Measurements from ENCODE around the gene ERC2. TPM values are rescaled to one million over a fixed set of nuclear protein-coding genes. Genes with fewer than 3 reads are reported as not detected.

ERC2 gene
- total RNA-seq, 2 donors from 2014 or later: 16.1 to 22.8 TPM

DNA sequence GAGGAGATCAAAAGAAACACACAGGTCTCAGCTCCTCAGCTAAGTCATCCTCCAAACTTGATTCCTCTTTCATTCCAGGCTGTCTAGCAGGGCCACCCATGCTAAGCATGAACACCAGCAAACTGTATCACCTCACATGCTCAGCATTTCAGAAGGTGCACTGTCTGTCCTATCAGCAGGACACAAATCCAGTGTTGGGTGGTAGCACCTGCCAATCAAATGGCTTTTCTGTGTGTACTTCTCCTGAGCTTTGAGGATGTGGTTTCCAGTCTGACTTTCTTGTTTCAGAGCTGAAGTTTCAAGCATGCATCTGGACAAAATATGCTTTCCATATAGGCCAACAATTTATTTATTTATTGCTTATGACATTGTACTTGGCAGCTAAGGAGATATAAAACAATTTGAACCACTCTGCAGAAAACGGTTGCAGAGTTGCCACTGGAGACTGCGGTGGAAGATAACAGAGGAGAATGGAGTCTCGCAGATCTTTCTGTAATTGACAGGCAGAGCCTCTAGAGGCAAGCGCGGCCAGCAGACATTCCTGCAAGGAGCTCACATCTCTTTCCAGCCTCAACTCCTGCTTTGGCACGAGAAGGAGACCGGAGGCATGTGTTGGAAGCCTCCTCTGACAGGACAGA lies 814.0 kb downstream of the ERC2 start:
- Mint-ChIP-seq H3K27ac (no peak overlapping the region), H3K27me3 (ENCODE audit: insufficient read depth) (peaks cover 27% of the 10 kb centered on the region), H3K9me3 (no peaks in the 10 kb centered on the region), H3K4me3 (no peak overlapping the region), H3K4me1 (peaks cover 10% of the 10 kb centered on the region), H3K36me3 (ENCODE audit: low read depth) (no peaks in the 10 kb centered on the region)
- Histone ChIP-seq H3K27me3 (ENCODE audit: control insufficient read depth, insufficient read depth, low read length, poor library complexity, severe bottlenecking) (no peaks in the 10 kb centered on the region), H3K9ac (ENCODE audit: extremely low read depth, low read length, poor library complexity, severe bottlenecking) (no peak overlapping the region), H3K27ac (ENCODE audit: low read depth, low read length) (no peak overlapping the region), H3K36me3 (ENCODE audit: control insufficient read depth, insufficient read depth, low read length) (no peaks in the 10 kb centered on the region), H3K9me3 (ENCODE audit: control insufficient read depth, low read length) (no peaks in the 10 kb centered on the region), H3K4me1 (ENCODE audit: control insufficient read depth, insufficient read depth, low read length) (no peaks in the 10 kb centered on the region), H3K4me3 (ENCODE audit: low read length) (no peak overlapping the region)
- TF ChIP-seq, protein P1, sequence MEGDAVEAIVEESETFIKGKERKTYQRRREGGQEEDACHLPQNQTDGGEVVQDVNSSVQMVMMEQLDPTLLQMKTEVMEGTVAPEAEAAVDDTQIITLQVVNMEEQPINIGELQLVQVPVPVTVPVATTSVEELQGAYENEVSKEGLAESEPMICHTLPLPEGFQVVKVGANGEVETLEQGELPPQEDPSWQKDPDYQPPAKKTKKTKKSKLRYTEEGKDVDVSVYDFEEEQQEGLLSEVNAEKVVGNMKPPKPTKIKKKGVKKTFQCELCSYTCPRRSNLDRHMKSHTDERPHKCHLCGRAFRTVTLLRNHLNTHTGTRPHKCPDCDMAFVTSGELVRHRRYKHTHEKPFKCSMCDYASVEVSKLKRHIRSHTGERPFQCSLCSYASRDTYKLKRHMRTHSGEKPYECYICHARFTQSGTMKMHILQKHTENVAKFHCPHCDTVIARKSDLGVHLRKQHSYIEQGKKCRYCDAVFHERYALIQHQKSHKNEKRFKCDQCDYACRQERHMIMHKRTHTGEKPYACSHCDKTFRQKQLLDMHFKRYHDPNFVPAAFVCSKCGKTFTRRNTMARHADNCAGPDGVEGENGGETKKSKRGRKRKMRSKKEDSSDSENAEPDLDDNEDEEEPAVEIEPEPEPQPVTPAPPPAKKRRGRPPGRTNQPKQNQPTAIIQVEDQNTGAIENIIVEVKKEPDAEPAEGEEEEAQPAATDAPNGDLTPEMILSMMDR (conservative IDR thresholded peaks at IDR 0.05): peak; percentile 47
- no peak for DNase-seq
- 91 to 97% methylated on average over 7 of the region's 7 CpGs for WGBS, 2 experiments (ENCODE audit: insufficient coverage in 1 of 2, insufficient read length in 1 of 2)

DNA sequence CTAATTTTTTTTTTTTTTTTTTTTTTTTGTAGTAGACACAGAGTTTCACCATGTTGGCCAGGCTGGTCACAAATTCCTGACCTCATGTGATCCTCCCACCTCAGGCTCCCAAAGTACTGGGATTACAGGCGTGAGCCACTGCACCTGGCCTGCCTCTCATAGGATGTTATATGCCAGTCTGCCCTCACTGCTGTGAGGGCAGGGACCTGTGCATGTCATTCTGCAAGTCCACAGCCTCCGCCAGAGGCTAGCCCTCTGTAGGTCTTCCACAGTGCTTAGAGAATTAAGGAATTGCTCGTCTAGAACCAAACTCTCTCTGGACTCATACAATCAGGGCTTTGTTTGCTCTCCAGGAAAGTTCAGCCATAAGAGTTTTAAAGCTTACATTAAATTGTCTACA lies 817.3 kb downstream of the ERC2 start:
- Histone ChIP-seq H3K27ac (ENCODE audit: low read depth, low read length) (no peak overlapping the region), H3K36me3 (ENCODE audit: control insufficient read depth, insufficient read depth, low read length) (no peaks in the 10 kb centered on the region), H3K4me1 (ENCODE audit: control insufficient read depth, insufficient read depth, low read length) (no peaks in the 10 kb centered on the region), H3K9me3 (ENCODE audit: control insufficient read depth, low read length) (no peaks in the 10 kb centered on the region), H3K4me3 (ENCODE audit: low read length) (no peak overlapping the region), H3K27me3 (ENCODE audit: control insufficient read depth, insufficient read depth, low read length, poor library complexity, severe bottlenecking) (no peaks in the 10 kb centered on the region), H3K9ac (ENCODE audit: extremely low read depth, low read length, poor library complexity, severe bottlenecking) (no peak overlapping the region)
- no peak for DNase-seq
- no peaks in the 10 kb centered on the region for H3K36me3 Mint-ChIP-seq (ENCODE audit: low read depth)
- H3K4me3 Mint-ChIP-seq: no peak overlapping the region
- H3K27ac Mint-ChIP-seq: no peak overlapping the region
- H3K27me3 Mint-ChIP-seq (ENCODE audit: insufficient read depth): peaks cover 52% of the 10 kb centered on the region
- WGBS, 2 experiments (ENCODE audit: insufficient coverage in 1 of 2, insufficient read length in 1 of 2): 93 to 95% methylated on average over 3 of the region's 3 CpGs
- TF ChIP-seq, protein P1 (conservative IDR thresholded peaks at IDR 0.05): no peak
- H3K9me3 Mint-ChIP-seq: no peaks in the 10 kb centered on the region
- H3K4me1 Mint-ChIP-seq: peaks cover 20% of the 10 kb centered on the region

DNA sequence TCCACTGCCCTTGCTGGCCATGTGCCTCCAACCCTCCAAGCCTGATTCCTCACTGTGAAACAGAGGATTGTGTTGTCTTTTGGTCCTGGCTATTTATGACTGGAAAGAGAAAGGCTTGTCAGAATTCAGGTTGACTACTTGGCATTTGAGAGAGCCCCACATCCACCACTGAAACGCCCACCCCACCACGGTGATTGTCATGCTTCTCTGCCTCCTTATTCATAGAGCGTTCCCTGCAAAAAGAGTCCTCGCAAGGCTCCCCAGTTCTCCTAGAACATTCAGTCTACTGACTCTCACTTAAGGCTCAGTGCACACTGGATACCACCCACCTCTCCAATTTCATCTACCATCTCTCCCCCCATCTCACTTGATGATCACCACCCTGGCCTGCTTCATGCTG lies 818.3 kb downstream of the ERC2 start:
- no peak overlapping the region for H3K4me3 Mint-ChIP-seq
- TF ChIP-seq, protein P1 (conservative IDR thresholded peaks at IDR 0.05): no peak
- WGBS, 2 experiments (ENCODE audit: insufficient coverage in 1 of 2, insufficient read length in 1 of 2): 93 to 100% methylated on average over 1 to 4 of the region's 4 CpGs
- H3K4me1 Mint-ChIP-seq: peaks cover 22% of the 10 kb centered on the region
- H3K9me3 Mint-ChIP-seq: no peaks in the 10 kb centered on the region
- Histone ChIP-seq H3K27ac (ENCODE audit: low read depth, low read length) (no peak overlapping the region), H3K9me3 (ENCODE audit: control insufficient read depth, low read length) (no peaks in the 10 kb centered on the region), H3K4me1 (ENCODE audit: control insufficient read depth, insufficient read depth, low read length) (no peaks in the 10 kb centered on the region), H3K4me3 (ENCODE audit: low read length) (no peak overlapping the region), H3K36me3 (ENCODE audit: control insufficient read depth, insufficient read depth, low read length) (no peaks in the 10 kb centered on the region), H3K27me3 (ENCODE audit: control insufficient read depth, insufficient read depth, low read length, poor library complexity, severe bottlenecking) (no peaks in the 10 kb centered on the region), H3K9ac (ENCODE audit: extremely low read depth, low read length, poor library complexity, severe bottlenecking) (no peak overlapping the region)
- H3K36me3 Mint-ChIP-seq (ENCODE audit: low read depth): no peaks in the 10 kb centered on the region
- H3K27me3 Mint-ChIP-seq (ENCODE audit: insufficient read depth): peaks cover 52% of the 10 kb centered on the region
- DNase-seq: no peak
- no peak overlapping the region for H3K27ac Mint-ChIP-seq
